IMR-90 (cell line): ENCODE data around the gene SPDYE1. TPM values are rescaled to one million over a fixed set of nuclear protein-coding genes. Genes with fewer than 3 reads are reported as not detected.
"Not testable (repeated sequence)": the region's sequence is repeated elsewhere in the genome, so short reads cannot be mapped to it uniquely, and the experiment has no call there.

Source experiments
- ATAC-seq: fragments of 200-7000 bp; cut with Tn5 transposase; 2 replicates; pipeline ENCODE4 v1.9.1; 2020; ENCODE audit warnings: low read depth, mild to moderate bottlenecking, moderate library complexity
- BruUV-seq: library from RNA; stranded (reverse); fragments of 400-500 nt; replicated peaks from 2 replicates; lab custom pipeline; 2021; lab: Mats Ljungman, UMichigan
- CTCF ChIA-PET: fragments of 300-600 bp; formaldehyde crosslinking; extraction: SDS; loops from one replicate; lab custom pipeline; 2021; ENCODE audit warnings: antibody characterized with exemption; lab: Yijun Ruan, JAX
- POLR2A ChIA-PET: fragments of 300-600 bp; sonication (Branson Sonifier 250); formaldehyde crosslinking; loops from one replicate; lab custom pipeline; 2022; ENCODE audit warnings: antibody characterized with exemption; ENCODE audit not compliant: unreplicated experiment; lab: Charles Lee
- DNase-seq: peaks from one replicate; pipeline ENCODE4 v3.0.0; 2013
- H2AFZ ChIP-seq: replicated peaks from 2 replicates; pipeline ENCODE3; 2013; ENCODE audit warnings: low read length, mild to moderate bottlenecking; ENCODE audit not compliant: poor library complexity
- H2AK5ac ChIP-seq: 2 replicates; pipeline ENCODE4 v1.6.1; 2013; ENCODE audit warnings: low read depth, low read length, inconsistent platforms
- H2AK9ac ChIP-seq: replicated peaks from 2 replicates; pipeline ENCODE3; 2013; ENCODE audit warnings: mild to moderate bottlenecking, low read depth, low read length, moderate library complexity; ENCODE audit not compliant: poor library complexity
- H2BK120ac ChIP-seq: 2 replicates; pipeline ENCODE4 v1.6.1; 2013; ENCODE audit warnings: low read depth, low read length, inconsistent platforms
- H2BK15ac ChIP-seq: 3 replicates; pipeline ENCODE4 v1.6.1; 2013; ENCODE audit warnings: low read depth, low read length, inconsistent platforms
- H2BK20ac ChIP-seq: 2 replicates; pipeline ENCODE4 v1.6.1; 2013; ENCODE audit warnings: low read depth, mild to moderate bottlenecking, inconsistent platforms, low read length, moderate library complexity
- H2BK5ac ChIP-seq: 2 replicates; pipeline ENCODE4 v1.6.1; 2013; ENCODE audit warnings: mild to moderate bottlenecking, low read depth, low read length, inconsistent platforms; ENCODE audit not compliant: poor library complexity, severe bottlenecking
- H3K14ac ChIP-seq: replicated peaks from 2 replicates; pipeline ENCODE4 v1.6.1; 2013; ENCODE audit warnings: low read depth, low read length, inconsistent platforms
- H3K18ac ChIP-seq: 2 replicates; pipeline ENCODE4 v1.6.1; 2013; ENCODE audit warnings: low read depth, low read length, control low read depth
- H3K23ac ChIP-seq: 2 replicates; pipeline ENCODE4 v1.6.1; 2013; ENCODE audit warnings: low read depth, low read length, inconsistent platforms
- H3K27ac ChIP-seq: 2 replicates; pipeline ENCODE4 v1.5.1; 2013; ENCODE audit warnings: mild to moderate bottlenecking, control low read depth, low read length; ENCODE audit not compliant: insufficient read depth
- H3K27me3 ChIP-seq: 2 replicates; pipeline ENCODE4 v1.6.1; 2013; ENCODE audit warnings: low read length; ENCODE audit not compliant: control insufficient read depth, insufficient read depth
- H3K36me3 ChIP-seq: 2 replicates; pipeline ENCODE4 v1.6.1; 2013; ENCODE audit warnings: low read length, mixed read lengths; ENCODE audit not compliant: control insufficient read depth, insufficient read depth
- H3K4ac ChIP-seq: 2 replicates; pipeline ENCODE4 v1.6.1; 2013; ENCODE audit warnings: low read depth, low read length, inconsistent platforms
- H3K4me1 ChIP-seq: 2 replicates; pipeline ENCODE4 v1.6.1; 2013; ENCODE audit warnings: low read length, mixed read lengths; ENCODE audit not compliant: control insufficient read depth, insufficient read depth
- H3K4me2 ChIP-seq: 2 replicates; pipeline ENCODE4 v1.6.1; 2013; ENCODE audit warnings: low read depth, mild to moderate bottlenecking, control low read depth, low read length, moderate library complexity
- H3K4me3 ChIP-seq: 2 replicates; pipeline ENCODE4 v1.5.1; 2013; ENCODE audit warnings: low read depth, mild to moderate bottlenecking, control low read depth, low read length, moderate library complexity; ENCODE audit not compliant: insufficient read depth
- H3K56ac ChIP-seq: 2 replicates; pipeline ENCODE4 v1.6.1; 2013; ENCODE audit warnings: low read length, inconsistent platforms; ENCODE audit not compliant: insufficient read depth; ENCODE audit errors: extremely low read depth
- H3K79me1 ChIP-seq, 2 experiments: 2 replicates each; pipeline ENCODE4 v1.6.1; 2013; ENCODE audit warnings: low read length in 2 of 2, inconsistent platforms in 1 of 2, low read depth in 1 of 2
- H3K9ac ChIP-seq: 2 replicates; pipeline ENCODE4 v1.6.1; 2013; ENCODE audit warnings: low read depth, low read length, control low read depth
- H3K9me1 ChIP-seq: 2 replicates; pipeline ENCODE4 v1.6.1; 2013; ENCODE audit warnings: low read length, inconsistent platforms; ENCODE audit not compliant: insufficient read depth
- H3K9me3 ChIP-seq: 2 replicates; pipeline ENCODE4 v1.6.1; 2013; ENCODE audit warnings: low read length; ENCODE audit not compliant: control insufficient read depth, insufficient read depth
- H4K20me1 ChIP-seq: 2 replicates; pipeline ENCODE4 v1.6.1; 2013; ENCODE audit warnings: low read length, inconsistent platforms; ENCODE audit not compliant: insufficient read depth
- H4K5ac ChIP-seq: 2 replicates; pipeline ENCODE4 v1.6.1; 2013; ENCODE audit warnings: mild to moderate bottlenecking, low read depth, low read length, control low read depth
- H4K8ac ChIP-seq, 2 experiments: 2 replicates each; pipeline ENCODE4 v1.6.1; 2013; ENCODE audit warnings: low read depth in 2 of 2, low read length in 2 of 2, control low read depth in 1 of 2, inconsistent platforms in 1 of 2
- H4K91ac ChIP-seq: 2 replicates; pipeline ENCODE4 v1.6.1; 2013; ENCODE audit warnings: low read depth, low read length, inconsistent platforms; ENCODE audit not compliant: insufficient read depth
- WGBS, 2 experiments: methylation state at CpG; one replicate each; pipeline versions ENCODE4 v1.1.5 to v1.1.7; 2013; ENCODE audit warnings: missing lambda C conversion rate in 2 of 2; ENCODE audit not compliant: insufficient read length in 1 of 2; ENCODE audit errors: extremely low coverage in 2 of 2; 5-methylcytosine and 5-hydroxymethylcytosine counted together
- dilution Hi-C: fragments of 300-500 bp; cut with HindIII; formaldehyde crosslinking; loops from one replicate; pipeline ENCODE4 v1.14.3; 2018; ENCODE audit warnings: low sequenced_read_pairs; ENCODE audit not compliant: unreplicated experiment
- in situ Hi-C: fragments of 300-500 bp; cut with MboI; formaldehyde crosslinking; loops from 3 replicates; pipeline ENCODE4 v1.14.3; 2019; ENCODE audit warnings: low sequenced_read_pairs, inconsistent platforms, mixed read lengths
- intact Hi-C: fragments of 100-400 bp; cut with micrococcal nuclease; formaldehyde crosslinking; loops from 2 replicates; pipeline ENCODE4 v1.10.0; 2022
- polyA plus RNA-seq, 3 experiments: library from polyadenylated mRNA; depleted of rRNA; stranded (reverse); fragments of >200 nt; gene quantifications; 2 replicates each; pipeline ENCODE4 v1.2.3, GENCODE V29; 2012; ENCODE audit warnings: low replicate concordance in 1 of 3
- total RNA-seq: library from RNA; depleted of rRNA; stranded (reverse); fragments of >200 nt; gene quantifications from 2 replicates; pipeline ENCODE4 v1.2.3, GENCODE V29; 2012

Gene SPDYE1
- total and polyA plus RNA-seq, 2 of the 4 experiments (the other 2 are of a cell fraction) = not detected

GRCh38 chr7:44029433-44029832 lies 31.7 kb downstream of the SPDYE1 start:
- H2BK15ac ChIP-seq, ATAC-seq, H3K27me3 ChIP-seq, intact Hi-C loops, H3K4ac ChIP-seq, H4K20me1 ChIP-seq, H4K91ac ChIP-seq, H2AK5ac ChIP-seq, BruUV-seq, DNase-seq, H3K23ac ChIP-seq, H3K56ac ChIP-seq, H2BK120ac ChIP-seq, H3K18ac ChIP-seq, H2AFZ ChIP-seq, in situ Hi-C loops, H3K9me1 ChIP-seq, H2BK5ac ChIP-seq, H3K4me2 ChIP-seq, H3K9me3 ChIP-seq, H3K14ac ChIP-seq, H3K9ac ChIP-seq, H3K36me3 ChIP-seq, H3K4me3 ChIP-seq, H3K27ac ChIP-seq, CTCF ChIA-PET, H3K4me1 ChIP-seq, H2BK20ac ChIP-seq, H3K79me1 ChIP-seq, POLR2A ChIA-PET, dilution Hi-C loops, H4K8ac ChIP-seq, H2AK9ac ChIP-seq, H4K5ac ChIP-seq: not testable (repeated sequence)
- no CpG with 5 or more reads among the region's 11 CpGs for WGBS, 2 experiments

DNA sequence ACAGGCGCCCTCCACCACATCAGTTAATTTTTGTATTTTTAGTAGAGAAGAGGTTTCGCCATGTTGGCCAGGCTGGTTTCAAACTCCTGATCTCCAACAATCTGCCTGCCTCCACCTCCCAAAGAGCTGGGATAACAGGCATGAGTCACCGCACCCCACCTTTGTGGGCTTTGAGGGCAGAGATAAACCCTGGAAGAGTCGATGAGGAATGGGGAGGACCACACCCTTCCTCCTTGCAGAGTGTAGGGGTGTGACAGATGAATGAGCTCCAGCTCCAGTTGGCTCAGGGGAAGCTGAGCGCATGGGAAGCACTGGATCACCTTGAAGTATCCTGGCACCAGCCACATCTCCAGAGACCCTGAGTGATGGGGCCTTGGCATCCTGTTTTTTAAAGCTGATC lies 32.3 kb downstream of the SPDYE1 start:
- H3K23ac ChIP-seq, H2BK5ac ChIP-seq, H3K27me3 ChIP-seq, H3K9me1 ChIP-seq, H2BK120ac ChIP-seq, POLR2A ChIA-PET, H4K91ac ChIP-seq, H3K9me3 ChIP-seq, H2BK20ac ChIP-seq, H3K18ac ChIP-seq, H3K4me3 ChIP-seq, H3K4ac ChIP-seq, DNase-seq, BruUV-seq, H2AFZ ChIP-seq, H2BK15ac ChIP-seq, dilution Hi-C loops, H2AK5ac ChIP-seq, H4K5ac ChIP-seq, H3K27ac ChIP-seq, H3K56ac ChIP-seq, ATAC-seq, H3K14ac ChIP-seq, intact Hi-C loops, CTCF ChIA-PET, H4K20me1 ChIP-seq, H3K36me3 ChIP-seq, H2AK9ac ChIP-seq, H3K9ac ChIP-seq, in situ Hi-C loops, H3K4me1 ChIP-seq, H3K4me2 ChIP-seq, H4K8ac ChIP-seq, H3K79me1 ChIP-seq: not testable (repeated sequence)
- WGBS, 2 experiments = no CpG with 5 or more reads among the region's 5 CpGs
